ENCODE measurements around the gene ADM. TPM values are rescaled to one million over a fixed set of nuclear protein-coding genes. Genes with fewer than 3 reads are reported as not detected.
"Not testable (repeated sequence)": the region's sequence is repeated elsewhere in the genome, so short reads cannot be mapped to it uniquely, and the experiment has no call there.

ADM gene, protein sequence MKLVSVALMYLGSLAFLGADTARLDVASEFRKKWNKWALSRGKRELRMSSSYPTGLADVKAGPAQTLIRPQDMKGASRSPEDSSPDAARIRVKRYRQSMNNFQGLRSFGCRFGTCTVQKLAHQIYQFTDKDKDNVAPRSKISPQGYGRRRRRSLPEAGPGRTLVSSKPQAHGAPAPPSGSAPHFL
- total RNA-seq, result 1 to 10 TPM; 1.5 TPM

DNA sequence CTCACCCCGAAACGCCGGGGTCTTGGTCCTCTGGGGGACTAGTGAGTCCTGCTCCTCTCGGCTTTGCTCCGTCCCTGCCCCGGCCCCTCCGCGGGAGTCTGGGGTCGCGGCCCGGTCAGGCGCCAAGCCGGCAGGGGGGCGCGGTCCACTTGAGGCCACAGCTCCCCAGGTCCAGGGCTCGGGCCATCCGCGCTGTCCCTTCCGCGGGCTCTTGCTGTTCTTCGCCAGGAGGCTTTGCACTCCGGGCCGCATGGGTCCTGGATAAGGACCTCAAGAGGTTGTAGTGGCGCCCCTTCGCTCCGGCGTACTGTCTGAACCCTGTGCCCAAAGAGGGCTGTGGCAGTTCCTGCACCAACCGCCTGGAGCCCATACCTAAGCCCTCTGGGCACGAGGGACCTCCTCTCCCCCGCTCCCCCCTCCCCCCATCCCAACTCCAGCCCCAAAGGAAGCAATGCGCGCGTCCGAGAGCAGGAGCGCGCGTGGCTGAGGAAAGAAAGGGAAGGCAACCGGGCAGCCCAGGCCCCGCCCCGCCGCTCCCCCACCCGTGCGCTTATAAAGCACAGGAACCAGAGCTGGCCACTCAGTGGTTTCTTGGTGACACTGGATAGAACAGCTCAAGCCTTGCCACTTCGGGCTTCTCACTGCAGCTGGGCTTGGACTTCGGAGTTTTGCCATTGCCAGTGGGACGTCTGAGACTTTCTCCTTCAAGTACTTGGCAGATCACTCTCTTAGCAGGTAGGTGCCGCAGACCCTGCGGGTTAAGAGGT lies at the start of gene ADM:
Gene ADM (plus strand): TSS at position 579 of the 767 bp plus-strand sequence. CDS start 628 bp downstream, outside the sequence.
- CTCF ChIA-PET, result interaction anchor here (0.7 to 7.7 kb wide), 9 partner anchors 9 to 545 kb away, joined by 3 to 55 read pairs (median 3); no protein-coding TSS in a partner anchor
- POLR2A ChIA-PET, result no interaction called here

DNA sequence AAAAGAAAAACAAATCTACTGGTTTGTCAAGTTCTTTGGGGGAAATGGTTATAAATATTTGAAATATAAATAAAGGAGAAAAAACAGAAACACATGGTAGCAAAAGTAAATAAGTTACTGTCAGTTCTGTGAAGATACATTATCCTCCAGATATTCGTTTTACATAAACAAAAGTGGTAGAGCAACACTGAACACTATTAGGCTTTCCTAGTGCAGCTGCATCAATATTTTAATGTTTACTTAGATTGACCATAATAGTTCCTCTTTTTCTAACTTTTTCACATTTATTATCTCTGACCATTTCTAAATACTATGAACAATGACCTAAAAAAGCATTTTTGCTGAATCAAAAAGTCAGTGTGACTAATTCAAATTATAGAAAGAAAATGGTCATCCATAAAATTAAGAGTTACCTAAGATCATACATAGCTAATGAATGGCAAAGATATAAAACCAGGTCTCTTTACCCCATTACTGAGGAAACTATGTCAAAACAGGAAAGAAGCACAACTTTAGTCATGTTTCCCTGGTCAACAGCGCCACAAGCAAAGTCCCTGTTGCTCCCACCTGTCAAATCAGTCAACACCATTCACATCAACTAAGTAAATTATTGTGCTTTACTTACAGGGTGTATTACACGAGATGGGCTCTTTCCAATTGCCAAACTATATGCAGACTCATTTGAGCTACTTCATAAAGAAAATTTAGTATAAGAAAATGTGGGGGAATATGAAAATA lies 49.3 kb upstream of the ADM start:
- ChIA-PET CTCF (interaction anchor here (0.8 kb wide), 1 partner anchor 52 kb away, joined by 4 read pairs; no protein-coding TSS in a partner anchor), POLR2A (no interaction called here)

DNA sequence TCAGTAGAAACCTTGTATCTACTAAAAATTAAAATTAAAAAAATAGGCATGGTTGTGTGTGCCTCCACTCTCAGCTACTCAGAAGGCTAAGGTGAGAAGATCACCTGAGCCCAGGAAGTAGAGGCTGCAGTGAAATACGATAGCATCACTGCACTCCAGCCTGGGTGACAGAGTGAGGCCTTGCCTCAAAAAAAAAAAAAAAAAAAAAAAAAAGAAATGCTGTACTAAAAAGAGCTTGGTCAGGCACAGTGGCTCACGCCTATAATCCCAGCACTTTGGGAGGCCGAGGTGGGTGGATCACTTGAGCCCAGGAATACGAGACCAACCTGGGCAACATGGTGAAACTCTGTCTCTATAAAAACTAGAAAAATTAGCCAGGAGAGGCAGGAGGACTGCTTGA lies 47.4 kb upstream of the ADM start:
- ChIA-PET CTCF (interaction anchor here (0.6 kb wide), 1 partner anchor 610 kb away, joined by 3 read pairs; no protein-coding TSS in a partner anchor), POLR2A (no interaction called here)

DNA sequence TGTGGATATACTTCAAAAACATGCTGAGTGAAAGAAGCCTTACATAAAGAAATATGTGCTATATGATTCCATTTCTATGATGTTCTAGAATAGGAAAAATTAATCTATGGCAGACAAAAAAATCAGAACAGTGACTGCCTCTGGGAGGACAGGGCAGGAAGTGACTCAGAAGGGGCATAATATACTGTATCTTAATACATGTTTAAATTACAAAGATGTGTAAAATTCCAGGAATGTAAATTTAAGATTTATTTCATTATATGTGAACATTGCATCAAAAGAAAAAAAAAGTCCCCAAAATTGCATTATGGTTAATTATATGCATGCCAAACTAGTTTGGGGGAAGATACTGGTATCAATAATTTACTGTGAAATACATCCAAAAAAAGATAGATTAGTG lies 43.1 kb upstream of the ADM start:
- POLR2A ChIA-PET, result no interaction called here
- CTCF ChIA-PET, result no interaction called here

- CTCF ChIA-PET, result no interaction called here
Observed at GRCh38 chr11:10263929-10264328, 40.9 kb upstream of the ADM start.

GRCh38 chr11:10264716-10265115 lies 40.2 kb upstream of the ADM start:
- POLR2A ChIA-PET, result interaction anchor here (0.6 kb wide), 1 partner anchor 38 kb away, joined by 3 read pairs; no protein-coding TSS in a partner anchor

More at GRCh38 chr11:10263929-10264328, 40.9 kb upstream of the ADM start:
- POLR2A ChIA-PET, result no interaction called here

DNA sequence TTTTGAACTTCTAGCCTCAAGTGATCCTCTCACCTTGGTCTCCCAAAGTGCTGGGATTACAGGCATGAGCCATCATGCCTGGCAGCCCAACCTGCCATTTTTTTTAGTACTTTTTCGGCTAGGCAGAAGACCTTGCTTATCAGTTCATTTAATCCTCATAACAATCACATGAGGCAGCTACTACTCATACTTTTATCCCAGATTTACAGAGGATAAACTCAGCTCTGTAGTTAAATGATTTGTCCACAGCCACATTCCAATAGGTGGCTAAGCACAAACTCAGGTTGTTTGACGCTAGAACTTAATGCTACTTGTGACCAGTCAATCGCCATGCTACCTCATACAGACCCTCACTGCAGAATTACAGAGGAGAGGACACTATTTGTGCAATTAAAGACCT lies 38.9 kb upstream of the ADM start:
- ChIA-PET CTCF (no interaction called here), POLR2A (no interaction called here)

More at GRCh38 chr11:10264716-10265115, 40.2 kb upstream of the ADM start:
- CTCF ChIA-PET, result not testable (repeated sequence)

DNA sequence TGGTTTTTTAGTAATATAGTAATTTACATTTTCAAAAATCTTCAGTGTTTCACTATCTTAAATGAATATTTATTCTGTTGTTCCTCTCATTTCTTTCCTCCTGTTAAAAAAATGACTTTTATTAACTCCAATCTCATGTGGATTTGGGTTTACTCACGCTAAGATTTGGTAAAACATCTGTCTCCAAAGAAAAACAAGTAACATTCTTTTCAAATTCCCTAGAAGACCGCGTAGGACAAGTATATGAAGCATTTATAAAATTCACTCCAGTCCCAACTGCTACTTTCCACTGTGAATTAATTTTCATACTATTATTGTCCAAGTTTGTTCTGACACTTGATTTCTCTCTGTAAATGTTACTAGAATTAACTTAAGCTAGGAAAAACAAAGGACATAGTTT lies 37.1 kb upstream of the ADM start:
- POLR2A ChIA-PET, result no interaction called here

GRCh38 chr11:10268746-10269488 lies 36.0 kb upstream of the ADM start:
- POLR2A ChIA-PET, result no interaction called here
- CTCF ChIA-PET, result interaction anchor here (1.2 kb wide), 1 partner anchor 29 kb away, joined by 3 read pairs; no protein-coding TSS in a partner anchor

More for the DNA sequence above, 37.1 kb upstream of the ADM start:
- CTCF ChIA-PET, result no interaction called here

- ChIA-PET CTCF (no interaction called here), POLR2A (no interaction called here)
Observed at GRCh38 chr11:10272132-10272531, 32.7 kb upstream of the ADM start.

DNA sequence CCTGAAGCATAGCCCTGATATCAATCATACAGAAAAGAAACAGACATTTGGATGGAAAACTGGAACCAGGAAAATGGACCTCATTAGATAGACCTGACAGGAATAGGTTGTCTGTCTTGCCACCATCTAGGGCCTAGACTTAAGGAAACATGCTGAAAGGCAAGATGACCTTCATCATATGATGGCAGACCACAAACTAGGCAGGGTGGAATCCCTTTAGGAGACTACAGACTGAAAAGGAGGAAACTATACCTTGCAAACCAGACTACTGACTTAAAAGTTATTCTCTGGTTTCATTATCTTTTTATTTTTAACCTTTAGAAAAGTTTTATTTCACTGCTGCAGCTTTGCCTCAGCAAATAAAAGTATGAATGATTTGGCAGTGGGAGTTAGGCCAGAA lies 31.1 kb upstream of the ADM start:
- CTCF ChIA-PET, result interaction anchor here (1.4 kb wide), 1 partner anchor 34 kb away, joined by 3 read pairs; no protein-coding TSS in a partner anchor

GRCh38 chr11:10274726-10275125 lies 30.1 kb upstream of the ADM start:
- CTCF ChIA-PET, result interaction anchor here (1.4 kb wide), 1 partner anchor 33 kb away, joined by 3 read pairs; no protein-coding TSS in a partner anchor
- POLR2A ChIA-PET, result no interaction called here

More for the DNA sequence above, 31.1 kb upstream of the ADM start:
- POLR2A ChIA-PET, result no interaction called here

- ChIA-PET POLR2A (no interaction called here), CTCF (no interaction called here)
Observed at GRCh38 chr11:10275714-10276113, 29.2 kb upstream of the ADM start.

GRCh38 chr11:10282117-10282516 lies 22.8 kb upstream of the ADM start:
- CTCF ChIA-PET, result interaction anchor here (0.9 kb wide), 1 partner anchor 49 kb away, joined by 3 read pairs; no protein-coding TSS in a partner anchor
- POLR2A ChIA-PET, result no interaction called here

DNA sequence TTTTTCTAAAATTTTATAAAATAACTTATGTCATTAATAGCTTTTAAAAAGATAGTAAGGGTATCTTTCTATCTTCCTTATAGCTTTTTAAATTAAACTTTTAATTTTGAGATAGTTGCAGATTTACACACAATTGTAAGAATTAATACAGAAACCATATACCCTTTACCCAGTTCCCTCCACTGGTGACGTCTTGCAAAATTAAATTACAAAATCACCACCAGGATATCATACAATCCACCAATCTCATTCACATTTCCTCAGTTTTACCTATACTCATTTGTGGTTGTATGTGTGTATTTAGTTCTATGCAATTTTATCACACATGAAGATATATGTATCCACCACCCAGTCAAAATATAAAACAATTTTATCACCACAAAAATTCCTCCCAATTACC lies 20.9 kb upstream of the ADM start:
- ChIA-PET CTCF (interaction anchor here (0.8 kb wide), 1 partner anchor 749 kb away, joined by 5 read pairs; no protein-coding TSS in a partner anchor), POLR2A (no interaction called here)

DNA sequence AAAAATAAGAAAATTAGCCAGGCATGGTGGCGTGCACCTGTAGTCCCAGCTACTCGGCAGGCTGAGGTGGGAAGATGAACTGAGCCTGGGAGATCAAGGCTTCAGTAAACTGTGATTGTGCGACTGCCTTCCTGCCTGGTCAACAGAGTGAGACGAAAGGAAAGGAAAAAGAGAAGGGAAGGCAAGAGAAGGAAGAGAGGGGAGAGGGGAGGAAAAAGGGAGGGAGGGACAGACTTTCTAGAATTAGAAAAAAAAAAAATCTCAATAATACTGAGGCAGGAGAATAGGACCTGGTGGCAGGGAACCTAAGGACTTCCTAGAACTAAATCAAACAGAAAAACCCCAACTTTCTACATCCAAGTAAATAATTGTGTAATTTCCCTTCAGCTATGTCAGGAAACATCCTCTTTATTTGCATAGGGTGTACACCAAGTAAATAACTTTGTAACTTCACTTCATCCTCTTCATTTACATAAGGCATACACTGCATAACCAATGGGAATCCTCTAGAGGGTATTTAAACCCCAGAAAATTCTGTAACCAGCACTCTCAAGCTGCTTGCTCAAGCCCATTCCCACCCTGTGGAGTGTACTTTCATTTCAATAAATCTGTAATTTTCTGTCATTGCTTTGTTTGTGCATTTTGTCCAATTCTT lies 19.6 kb upstream of the ADM start:
- POLR2A ChIA-PET, result interaction anchor here (0.6 kb wide), 1 partner anchor 32 kb away, joined by 4 read pairs; no protein-coding TSS in a partner anchor
- CTCF ChIA-PET, result no interaction called here

GRCh38 chr11:10287140-10287539 lies 17.7 kb upstream of the ADM start:
- ChIA-PET CTCF (interaction anchor here (1.4 kb wide), 1 partner anchor 79 kb away, joined by 3 read pairs; no protein-coding TSS in a partner anchor), POLR2A (no interaction called here)

GRCh38 chr11:10287766-10288715 lies 16.8 kb upstream of the ADM start:
- ChIA-PET CTCF (interaction anchor here (1.4 kb wide), 1 partner anchor 80 kb away, joined by 3 read pairs; no protein-coding TSS in a partner anchor), POLR2A (interaction anchor here (0.6 kb wide), 1 partner anchor 106 kb away, joined by 3 read pairs; no protein-coding TSS in a partner anchor)

Measured in activated CD8-positive, alpha-beta memory T cell treated with anti-CD3 and anti-CD28 coated beads for 36 hours (primary cell).